Colon (tissue), 2 donors: Measurements from ENCODE around the gene GPATCH2L.

Source experiments
- FAIRE-seq: peaks from 2 replicates; lab custom pipeline; 2012; peaks lifted over from hg19 to GRCh38; lab: Jason Lieb, UNC
- donor health status: control.
- donor health status: control.

GPATCH2L gene

GRCh38 chr14:76201162-76201561, 49.4 kb downstream of the GPATCH2L start:
- FAIRE-seq = no peak

GRCh38 chr14:76203086-76204001, 51.6 kb downstream of the GPATCH2L start:
- FAIRE-seq = no peak

- FAIRE-seq = no peak
Observed at GRCh38 chr14:76204461-76205230, 52.9 kb downstream of the GPATCH2L start.

DNA sequence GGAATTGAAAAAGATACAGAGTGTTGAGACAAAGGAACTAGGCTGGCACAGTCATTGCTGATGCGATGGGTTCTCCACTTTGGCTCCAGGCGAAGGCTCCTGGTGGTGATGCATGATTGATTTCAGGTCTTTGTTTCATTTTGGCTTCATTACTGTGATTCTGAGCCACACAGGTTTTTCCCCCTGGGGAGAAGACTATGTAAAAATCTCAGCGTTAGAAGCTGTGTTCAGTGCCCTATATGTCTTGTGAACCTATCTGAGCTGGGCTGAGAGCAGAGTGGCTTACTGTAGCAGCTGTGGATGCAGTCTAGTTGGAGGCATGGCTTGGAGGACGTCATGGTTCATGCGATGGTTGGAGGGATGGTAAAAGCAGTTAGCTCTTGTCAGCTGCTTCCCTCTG, 54.0 kb downstream of the GPATCH2L start:
- no peak for FAIRE-seq

DNA sequence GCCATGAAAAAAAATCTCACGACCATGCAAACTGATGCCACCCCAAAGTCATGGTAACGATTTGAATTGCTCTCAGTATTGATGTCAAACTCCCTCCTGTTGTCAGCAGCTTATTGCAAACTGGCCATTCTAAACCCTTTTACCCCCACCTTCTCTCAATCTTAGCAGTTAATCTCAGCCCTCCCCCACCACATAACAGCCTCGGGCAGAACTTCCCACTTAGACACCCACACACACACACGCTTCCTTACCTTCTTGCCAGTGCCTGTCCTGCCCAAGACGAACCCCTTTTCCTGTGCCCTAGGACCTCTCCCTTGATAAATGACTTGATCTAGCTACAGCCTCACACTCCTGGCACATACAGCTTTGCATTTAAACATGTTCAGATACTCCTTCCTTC, 56.6 kb downstream of the GPATCH2L start:
- no peak for FAIRE-seq

GRCh38 chr14:76212242-76212641, 60.5 kb downstream of the GPATCH2L start:
- no peak for FAIRE-seq

DNA sequence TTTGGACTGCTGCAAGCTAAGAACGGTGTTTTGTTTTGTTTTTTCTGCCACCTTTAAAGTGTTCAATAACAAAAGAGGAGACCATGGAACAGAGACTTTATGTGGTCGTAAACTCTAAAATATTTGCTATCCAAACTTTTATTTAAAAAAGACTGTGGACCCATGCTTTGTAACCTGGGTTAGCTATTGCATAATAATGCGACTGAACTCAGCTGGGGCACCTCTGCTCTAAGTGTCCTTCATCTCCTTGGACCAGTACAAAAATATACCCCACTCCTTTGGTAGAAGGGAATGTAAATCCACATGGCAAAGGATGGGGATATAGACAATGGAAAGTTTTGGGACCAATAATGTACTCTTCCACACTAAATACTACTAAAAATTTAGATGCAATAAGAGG, 65.5 kb downstream of the GPATCH2L start:
- FAIRE-seq = no peak

DNA sequence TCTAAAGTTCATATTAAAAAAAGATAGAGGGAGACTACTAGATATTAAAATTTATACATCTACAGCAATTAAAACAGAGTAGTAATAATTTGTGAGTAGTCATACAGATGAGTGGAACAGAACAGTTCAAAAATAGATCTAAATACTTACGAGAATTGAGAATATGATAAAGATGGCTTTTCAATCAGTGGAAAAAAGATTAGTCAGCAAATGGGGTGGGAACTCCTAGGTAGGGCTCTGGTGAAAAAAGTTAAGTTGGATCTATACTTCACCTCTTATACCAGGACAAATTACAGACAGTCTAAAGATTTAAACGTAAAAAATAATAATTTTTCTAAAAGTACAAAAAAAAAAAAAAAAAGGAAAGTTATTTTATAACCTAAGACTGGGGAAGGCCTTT, 66.9 kb downstream of the GPATCH2L start:
- no peak for FAIRE-seq

DNA sequence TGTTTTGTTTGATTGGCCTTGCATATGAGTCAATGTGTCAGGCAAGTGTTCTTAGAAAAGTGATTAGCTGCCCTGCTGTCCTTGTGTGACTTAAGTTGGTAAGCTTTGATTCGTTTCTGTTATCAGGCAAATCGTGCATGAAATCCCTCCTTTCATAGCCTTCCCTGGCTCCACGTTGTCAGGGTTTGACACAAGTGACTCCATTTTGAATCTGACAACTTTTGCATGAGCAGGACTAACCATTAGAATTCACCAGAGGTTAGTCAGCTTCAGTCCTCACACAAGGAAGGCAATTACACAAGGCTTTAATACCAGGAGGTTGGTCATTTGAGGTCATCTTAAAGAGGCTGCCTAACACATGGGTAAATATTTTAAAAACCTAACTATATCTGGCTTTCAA, 68.2 kb downstream of the GPATCH2L start:
- no peak for FAIRE-seq

DNA sequence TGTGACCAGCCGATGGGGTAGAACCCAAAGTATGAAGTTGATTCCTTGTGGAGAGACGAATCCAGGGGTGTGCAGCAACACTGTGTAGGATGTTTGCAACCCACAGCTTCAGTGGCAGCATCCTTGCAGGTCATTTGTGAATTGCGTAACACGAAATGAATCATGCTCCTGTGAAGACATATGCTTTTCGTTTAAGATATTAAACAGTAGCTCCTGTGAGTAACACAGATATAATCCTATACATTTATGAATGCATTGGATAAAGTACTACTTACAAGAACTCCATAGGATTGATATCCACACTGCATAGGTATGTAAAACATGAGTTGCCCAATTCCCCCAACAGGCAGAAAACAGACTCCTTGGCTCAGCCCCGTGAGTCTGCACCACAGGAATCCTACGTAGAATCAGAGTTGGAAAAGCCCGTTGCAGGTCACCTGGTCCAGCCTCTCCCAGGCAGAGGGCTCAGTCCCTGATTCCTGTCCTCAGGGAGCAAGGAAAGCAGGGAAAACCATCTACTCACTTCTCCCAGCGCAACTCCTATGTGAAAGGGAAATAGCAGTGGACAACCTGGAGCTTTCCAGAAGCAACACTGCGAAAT, 75.8 kb downstream of the GPATCH2L start:
- FAIRE-seq = no peak

- no peak for FAIRE-seq
Observed at GRCh38 chr14:76228138-76228537, 76.4 kb downstream of the GPATCH2L start.

- no peak for FAIRE-seq
Observed at GRCh38 chr14:76232800-76233199, 81.1 kb downstream of the GPATCH2L start.

- FAIRE-seq = no peak
Observed at GRCh38 chr14:76235628-76236027, 83.9 kb downstream of the GPATCH2L start.

DNA sequence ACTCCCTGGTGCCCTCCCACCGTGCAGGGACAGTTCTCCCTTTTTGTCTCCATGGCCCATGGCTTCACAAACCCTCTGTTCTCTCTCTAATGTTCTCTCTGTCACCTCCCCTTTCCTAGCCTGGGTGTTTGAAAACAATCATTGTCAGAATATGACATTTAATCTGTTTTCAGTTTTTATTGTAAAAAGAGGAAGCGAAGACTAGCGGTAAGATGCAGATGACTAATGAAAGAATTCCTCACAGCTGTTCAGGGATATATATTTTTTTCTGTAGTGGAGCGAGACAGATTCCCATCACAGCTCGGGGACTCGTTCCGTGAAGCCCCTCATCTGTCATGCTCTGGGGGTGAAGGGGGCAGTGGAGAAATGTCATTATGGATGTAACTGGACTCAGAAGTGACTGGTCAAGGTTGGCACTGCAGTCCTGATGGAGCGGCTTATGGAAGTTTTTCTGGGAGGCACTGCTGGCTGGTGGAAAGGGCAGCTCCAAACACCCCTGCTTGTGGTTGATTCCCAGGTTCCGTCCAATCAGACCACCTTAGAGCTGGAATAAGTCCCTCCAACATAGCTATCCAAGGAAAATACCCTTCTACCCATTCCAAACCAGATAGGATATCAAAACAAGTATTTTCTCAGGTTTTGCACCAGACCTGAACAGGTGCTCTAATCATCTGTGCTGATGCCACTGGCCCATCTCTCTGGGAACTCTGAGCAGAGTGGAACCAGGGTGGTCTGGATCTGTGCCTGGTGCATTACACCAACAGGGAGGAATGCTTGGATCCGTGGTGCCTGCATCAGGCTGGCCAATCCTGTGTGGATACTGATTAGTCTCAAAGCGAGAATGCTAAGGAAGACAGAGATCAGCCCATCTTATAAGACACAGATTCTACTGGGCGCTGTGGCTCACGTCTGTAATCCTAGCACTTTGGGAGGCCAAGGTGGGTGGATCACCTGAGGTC, 84.7 kb downstream of the GPATCH2L start:
- no peak for FAIRE-seq

- FAIRE-seq = no peak
Observed at GRCh38 chr14:76237349-76237990, 85.7 kb downstream of the GPATCH2L start.

GRCh38 chr14:76245097-76245496, 93.4 kb downstream of the GPATCH2L start:
- no peak for FAIRE-seq

- no peak for FAIRE-seq
Observed at GRCh38 chr14:76250302-76250701, 98.6 kb downstream of the GPATCH2L start.

- FAIRE-seq = no peak
Observed at GRCh38 chr14:76252471-76252870, 100.7 kb downstream of the GPATCH2L start.

DNA sequence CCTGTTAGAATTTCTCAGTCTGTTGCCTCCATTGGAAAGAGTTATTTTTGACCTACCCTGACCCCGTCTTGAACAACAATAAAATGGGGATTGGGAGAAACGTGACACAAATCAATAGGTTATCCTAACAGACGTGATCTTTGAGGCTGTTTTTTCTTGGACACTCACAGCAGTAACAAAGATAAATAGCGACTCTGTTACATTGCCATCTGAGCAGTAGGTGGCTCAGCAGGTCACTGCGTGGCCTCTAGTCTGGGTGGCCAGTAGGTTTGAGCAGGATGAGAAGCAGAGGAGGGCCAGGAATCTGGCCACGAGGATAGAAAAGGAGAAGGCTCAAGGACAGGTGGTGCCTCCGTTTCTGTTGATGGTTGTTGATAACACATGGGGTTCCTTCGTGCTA, 101.4 kb downstream of the GPATCH2L start:
- no peak for FAIRE-seq

DNA sequence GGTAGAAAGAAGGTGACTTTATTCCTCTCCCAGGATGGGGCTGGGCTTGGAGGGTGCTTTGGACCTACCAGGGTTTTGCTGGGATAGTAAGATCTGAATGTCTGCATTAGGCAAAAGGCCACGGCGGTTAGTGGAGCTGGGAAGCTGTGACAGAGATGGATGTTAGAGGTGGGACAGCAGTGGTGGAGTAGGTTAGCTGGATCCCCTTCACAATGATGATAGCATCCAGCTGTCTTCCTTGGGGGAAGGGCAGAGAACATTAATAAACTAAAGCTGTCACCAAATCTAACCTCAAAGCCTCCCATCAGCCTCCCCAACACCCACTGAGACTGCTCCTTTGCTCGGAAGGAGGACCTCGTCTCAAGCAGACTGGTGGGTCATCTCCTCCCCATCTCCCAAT, 104.8 kb downstream of the GPATCH2L start:
- no peak for FAIRE-seq

DNA sequence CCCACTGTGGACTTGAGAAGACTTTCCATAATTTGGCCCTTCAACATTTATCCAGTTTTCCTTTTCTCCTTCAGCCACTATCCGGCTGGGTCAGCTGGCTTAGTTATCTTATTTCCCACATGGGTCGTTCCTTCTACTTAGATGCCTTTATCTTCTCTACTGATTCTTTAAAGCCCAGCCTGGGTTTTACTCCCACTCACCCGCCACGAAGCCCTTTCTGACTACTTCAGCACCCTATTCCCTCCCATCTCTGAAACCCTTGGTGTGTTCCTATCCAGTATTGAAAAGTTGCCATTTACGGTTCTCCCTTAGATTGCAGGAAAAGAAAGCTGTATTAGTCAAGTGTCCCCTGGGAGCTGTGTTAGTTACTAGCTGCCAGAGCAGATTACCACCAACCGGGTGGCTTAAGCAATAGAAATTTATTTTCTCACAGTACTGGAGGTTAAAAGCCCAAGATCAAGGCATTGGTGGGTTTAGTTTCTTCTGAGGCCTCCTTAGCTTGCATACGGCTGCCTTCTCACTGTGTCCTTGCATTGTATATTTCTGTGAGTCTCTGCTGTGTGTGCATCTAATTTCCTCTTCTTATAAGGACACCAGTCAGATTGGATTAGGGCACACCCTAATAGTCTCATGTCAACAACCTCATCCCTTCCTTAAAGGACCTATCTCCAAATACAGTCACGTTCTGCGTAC, 105.5 kb downstream of the GPATCH2L start:
- FAIRE-seq = no peak
